Endothelial cell of umbilical vein (primary cell): ENCODE data around the gene TMPRSS4. TPM values are rescaled to one million over a fixed set of nuclear protein-coding genes. Genes with fewer than 3 reads are reported as not detected.

Experiments
- BruUV-seq: library from RNA; stranded (reverse); fragments of 400-500 nt; replicated peaks from 2 replicates; lab custom pipeline; 2021; lab: Mats Ljungman, UMichigan
- CTCF ChIA-PET: fragments of 300-600, 350-600 bp; sonication (Branson Sonifier 250); formaldehyde crosslinking; loops from one replicate; lab custom pipeline; 2021; ENCODE audit warnings: antibody characterized with exemption, inconsistent platforms; lab: Charles Lee
- POLR2A ChIA-PET: fragments of 300-600, 350-600 bp; sonication (Branson Sonifier 250); formaldehyde crosslinking; loops from one replicate; lab custom pipeline; 2021; ENCODE audit warnings: antibody characterized with exemption, inconsistent platforms; lab: Charles Lee
- DNase-seq: peaks from one replicate; pipeline ENCODE4 v3.0.0-alpha.2; 2011; ENCODE audit warnings: low read depth, low spot score
- FAIRE-seq: peaks from 2 replicates; lab custom pipeline; 2011; peaks lifted over from hg19 to GRCh38; lab: Jason Lieb, UNC
- H2AFZ ChIP-seq: 2 replicates; pipeline ENCODE4 v1.6.0; 2012; ENCODE audit warnings: low read depth, low read length, control low read depth, inconsistent platforms
- H3K27ac ChIP-seq: 2 replicates; pipeline ENCODE4 v1.5.1; 2011; ENCODE audit warnings: low read depth, mild to moderate bottlenecking, control low read depth, low read length, moderate library complexity; ENCODE audit not compliant: insufficient read depth
- H3K27me3 ChIP-seq, 2 experiments: 2 replicates each; pipeline versions ENCODE4 v1.6.0 to v1.6.1; 2011; ENCODE audit warnings: low read length in 2 of 2, mixed read lengths in 1 of 2; ENCODE audit not compliant: control insufficient read depth in 2 of 2, insufficient read depth in 2 of 2
- H3K36me3 ChIP-seq, 2 experiments: 2 replicates in 1 of 2; 3 replicates in 1 of 2; pipeline ENCODE4 v1.5.1; 2011; ENCODE audit warnings: low read length in 2 of 2, mild to moderate bottlenecking in 1 of 2, moderate library complexity in 1 of 2; ENCODE audit not compliant: control insufficient read depth in 2 of 2, insufficient read depth in 2 of 2; ENCODE audit errors: extremely low read depth in 1 of 2
- H3K4me1 ChIP-seq: 3 replicates; pipeline ENCODE4 v1.5.1; 2011; ENCODE audit warnings: mild to moderate bottlenecking, low read length; ENCODE audit not compliant: control insufficient read depth, insufficient read depth; ENCODE audit errors: extremely low read depth
- H3K4me2 ChIP-seq: 2 replicates; pipeline ENCODE4 v1.6.1; 2011; ENCODE audit warnings: low read length, control low read depth, mixed read lengths; ENCODE audit not compliant: insufficient read depth
- H3K4me3 ChIP-seq, 3 experiments: fragments of 200-600 bp in 1 of 3; sonication (generic), shearing (Covaris generic) in 1 of 3; replicated peaks in 1 of 3; 2 replicates each; pipeline ENCODE4 v1.5.1; 2011 to 2016; ENCODE audit warnings: control low read depth in 3 of 3, low read length in 3 of 3, mild to moderate bottlenecking in 2 of 3, inconsistent platforms in 1 of 3, low read depth in 1 of 3, moderate library complexity in 1 of 3; ENCODE audit not compliant: insufficient read depth in 1 of 3
- H3K79me2 ChIP-seq: 2 replicates; pipeline ENCODE4 v1.6.0; 2012; ENCODE audit warnings: low read length, inconsistent platforms; ENCODE audit not compliant: control insufficient read depth, insufficient read depth
- H3K9ac ChIP-seq: replicated peaks from 2 replicates; pipeline ENCODE3; 2011; ENCODE audit warnings: low read length, control low read depth; ENCODE audit not compliant: insufficient read depth; ENCODE audit errors: extremely low read depth
- H3K9me1 ChIP-seq: replicated peaks from 3 replicates; pipeline ENCODE4 v1.6.0; 2011; ENCODE audit warnings: mild to moderate bottlenecking, low read length; ENCODE audit not compliant: control insufficient read depth, insufficient read depth; ENCODE audit errors: extremely low read depth
- H3K9me3 ChIP-seq: replicated peaks from 2 replicates; pipeline ENCODE4 v1.5.1; 2012; ENCODE audit warnings: low read length, inconsistent platforms; ENCODE audit not compliant: control insufficient read depth, insufficient read depth
- H4K20me1 ChIP-seq: replicated peaks from 2 replicates; pipeline ENCODE3; 2011; ENCODE audit warnings: mild to moderate bottlenecking, low read length; ENCODE audit not compliant: control insufficient read depth, insufficient read depth; ENCODE audit errors: extremely low read depth
- CTCF ChIP-seq, 2 donors: IDR thresholded peaks; 1 replicate in 1 of 2; 2 replicates in 1 of 2; pipeline ENCODE4 v1.5.1; 2011; ENCODE audit warnings: low read length in 2 of 2, mild to moderate bottlenecking in 2 of 2, moderate library complexity in 2 of 2, control low read depth in 1 of 2, inconsistent platforms in 1 of 2, low read depth in 1 of 2; ENCODE audit not compliant: insufficient read depth in 1 of 2; ENCODE audit errors: extremely low read depth in 1 of 2
- EZH2 ChIP-seq: IDR thresholded peaks from 2 replicates; pipeline ENCODE4 v1.6.1; 2012; ENCODE audit warnings: borderline replicate concordance, low read depth, mild to moderate bottlenecking, moderate library complexity, low read length, inconsistent platforms; ENCODE audit not compliant: severe bottlenecking
- FOS ChIP-seq: IDR thresholded peaks from 2 replicates; pipeline ENCODE4 v1.6.1; 2011; ENCODE audit warnings: mild to moderate bottlenecking, low read length, moderate library complexity, borderline replicate concordance; ENCODE audit not compliant: insufficient read depth
- GATA2 ChIP-seq: IDR thresholded peaks from 2 replicates; pipeline ENCODE4 v1.7.0; 2011; ENCODE audit warnings: low read depth, mild to moderate bottlenecking, moderate library complexity, mixed read lengths, low read length; ENCODE audit not compliant: insufficient read length, insufficient read depth
- JUN ChIP-seq: IDR thresholded peaks from 2 replicates; pipeline ENCODE4 v1.6.1; 2011; ENCODE audit warnings: borderline replicate concordance, low read depth; ENCODE audit not compliant: insufficient read length, insufficient read depth
- MAX ChIP-seq: IDR thresholded peaks from 2 replicates; pipeline ENCODE4 v1.6.1; 2011; ENCODE audit not compliant: insufficient read depth, insufficient read length
- MYC ChIP-seq: IDR thresholded peaks from one replicate; pipeline ENCODE4 v1.6.1; 2011; ENCODE audit warnings: mild to moderate bottlenecking, low read depth, low read length
- POLR2A ChIP-seq: IDR thresholded peaks from 2 replicates; pipeline ENCODE4 v1.6.1; 2012; ENCODE audit warnings: low read depth, mild to moderate bottlenecking, control low read depth, low read length
- POLR2AphosphoS5 ChIP-seq: IDR thresholded peaks from 2 replicates; pipeline ENCODE4 v1.6.1; 2012; ENCODE audit warnings: low read depth, mild to moderate bottlenecking, control low read depth, low read length, moderate library complexity; ENCODE audit not compliant: insufficient read depth
- dilution Hi-C: fragments of 300-500 bp; cut with MboI; formaldehyde crosslinking; loops from one replicate; pipeline ENCODE4 v1.15.0; 2019; ENCODE audit warnings: low sequenced_read_pairs; ENCODE audit not compliant: extremely low pct_ligation_motif_present
- intact Hi-C: fragments of 100-400 bp; cut with micrococcal nuclease; formaldehyde crosslinking; loops from one replicate; pipeline ENCODE4 v1.10.0; 2022
- polyA plus RNA-seq, 4 experiments: library from polyadenylated mRNA; depleted of rRNA in 3 of 4; stranded (reverse) in 3 of 4; unstranded in 1 of 4; fragments of >200 nt; gene quantifications; 2 replicates each; pipeline versions ENCODE4 v1.2.1 to v1.2.3, GENCODE V29; 2011 to 2012; ENCODE audit warnings: missing spikeins in 1 of 4
- total RNA-seq: library from RNA; stranded (reverse); gene quantifications from 2 replicates; pipeline ENCODE4 v1.2.3, GENCODE V29; 2021

TMPRSS4 gene
- total and polyA plus RNA-seq, 2 donors (not counting 3 experiments of a cell fraction or from before 2014, with no cell fraction given), result not detected

GRCh38 chr11:118147502-118147901 lies 70.6 kb downstream of the TMPRSS4 start:
- no peak overlapping the region for H2AFZ ChIP-seq
- ChIA-PET POLR2A (no interaction called here), CTCF (interaction anchor here (1.8 to 7.6 kb wide), 2 partner anchors 8 to 23 kb away, joined by 5 to 112 read pairs; no protein-coding TSS in a partner anchor)
- DNase-seq (no peak), FAIRE-seq (no peak)
- H3K27ac ChIP-seq, result no peak overlapping the region
- no peaks in the 10 kb centered on the region for H4K20me1 ChIP-seq
- no TSS peak for BruUV-seq
- no peaks in the 10 kb centered on the region for H3K36me3 ChIP-seq
- peaks cover 59 to 61% of the 10 kb centered on the region in 2 experiments for H3K27me3 ChIP-seq
- no peaks in the 10 kb centered on the region for H3K79me2 ChIP-seq
- dilution Hi-C loops (no loop called here), intact Hi-C loops (no loop called here)
- no peaks in the 10 kb centered on the region for H3K9me1 ChIP-seq
- H3K9me3 ChIP-seq, result no peaks in the 10 kb centered on the region
- no peak overlapping the region for H3K4me2 ChIP-seq
- no peak overlapping the region for H3K9ac ChIP-seq
- TF ChIP-seq GATA2 (no peak), MYC (no peak), POLR2A (no peak), FOS (no peak), MAX (no peak), JUN (no peak), EZH2 (no peak), POLR2AphosphoS5 (no peak), CTCF (IDR thresholded peaks at IDR 0.05; ENCODE audit: extremely low read depth in 1 of 2, insufficient read depth in 1 of 2, low read depth in 1 of 2, low read length in 2 of 2) (no peak)
- H3K4me3 ChIP-seq, result no peak overlapping the region
- H3K4me1 ChIP-seq, result no peaks in the 10 kb centered on the region
